Effector CD8-positive, alpha-beta T cell (primary cell): Measurements from ENCODE around the gene BMPR1A.
"Not testable (repeated sequence)": the region's sequence is repeated elsewhere in the genome, so short reads cannot be mapped to it uniquely, and the experiment has no call there.

Source experiments
- DNase-seq: peaks from one replicate; lab custom pipeline; 2025; lab: John Stamatoyannopoulos, UW

BMPR1A gene

DNA sequence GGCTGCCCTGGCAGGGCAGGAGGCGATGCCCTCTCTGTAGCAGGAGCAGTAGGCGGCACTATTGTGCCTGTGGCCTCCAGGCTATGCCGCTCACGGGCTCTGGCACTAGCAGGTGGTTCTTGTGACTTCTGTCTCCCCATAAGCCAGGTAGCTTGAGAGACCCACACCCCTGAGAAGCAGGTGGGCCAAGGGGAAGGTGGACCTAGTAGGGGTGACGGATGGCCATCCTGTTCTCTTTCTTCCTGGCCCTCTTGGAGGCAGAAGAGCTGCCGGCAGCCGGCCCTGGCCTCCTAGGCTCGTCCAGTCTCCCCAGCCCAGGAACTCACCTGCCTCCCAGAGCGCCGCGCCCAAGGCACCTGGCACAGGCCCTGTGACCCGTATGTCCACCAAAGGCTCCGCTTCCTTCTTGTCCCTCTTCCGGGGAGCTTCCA is 185.6 kb downstream of the BMPR1A start:
- DNase-seq = no peak

DNA sequence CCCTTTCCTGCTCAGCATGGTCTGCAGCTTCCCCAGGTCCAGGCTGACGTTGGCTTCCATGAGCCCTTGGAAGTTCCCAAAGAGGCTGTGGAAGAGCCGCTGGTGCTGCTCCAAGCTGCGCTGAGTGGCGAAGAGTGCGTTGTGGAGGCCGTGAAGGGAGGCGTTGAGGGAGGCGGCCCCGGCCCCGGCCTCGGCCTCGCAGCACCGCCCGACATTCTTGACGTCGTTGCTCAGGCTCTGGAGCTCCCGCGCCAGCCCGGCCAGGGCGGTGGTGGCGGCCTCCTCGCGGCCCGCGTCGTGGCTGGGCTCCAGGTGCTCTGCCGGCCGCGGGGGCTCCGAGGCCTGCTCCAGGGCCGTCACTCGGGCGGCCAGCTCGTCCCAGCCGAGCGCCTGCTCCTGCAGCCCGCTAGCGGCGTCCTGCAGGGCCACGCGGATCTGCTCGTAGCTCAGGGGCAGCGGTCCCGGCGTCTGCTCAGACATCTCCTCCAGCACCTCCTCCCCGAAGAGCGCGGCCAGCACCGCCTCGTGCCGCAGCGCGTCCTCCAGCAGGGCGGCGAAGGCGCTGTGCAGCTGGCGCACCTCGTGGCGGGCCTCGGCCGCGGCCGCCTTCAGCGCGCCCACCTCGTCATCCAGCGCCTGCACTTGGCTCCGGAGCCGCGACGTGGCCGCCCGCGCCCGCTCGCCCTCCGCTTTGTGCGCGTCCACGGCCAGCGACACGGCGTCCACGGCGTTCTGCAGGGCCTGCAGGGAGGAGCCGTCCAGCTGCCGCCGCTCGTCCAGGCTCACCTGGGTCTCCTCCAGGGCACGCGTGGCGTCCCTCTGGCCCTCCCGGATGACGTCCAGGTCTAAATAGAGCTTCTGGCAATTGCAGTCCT is 186.3 kb downstream of the BMPR1A start:
- DNase-seq = no peak

DNA sequence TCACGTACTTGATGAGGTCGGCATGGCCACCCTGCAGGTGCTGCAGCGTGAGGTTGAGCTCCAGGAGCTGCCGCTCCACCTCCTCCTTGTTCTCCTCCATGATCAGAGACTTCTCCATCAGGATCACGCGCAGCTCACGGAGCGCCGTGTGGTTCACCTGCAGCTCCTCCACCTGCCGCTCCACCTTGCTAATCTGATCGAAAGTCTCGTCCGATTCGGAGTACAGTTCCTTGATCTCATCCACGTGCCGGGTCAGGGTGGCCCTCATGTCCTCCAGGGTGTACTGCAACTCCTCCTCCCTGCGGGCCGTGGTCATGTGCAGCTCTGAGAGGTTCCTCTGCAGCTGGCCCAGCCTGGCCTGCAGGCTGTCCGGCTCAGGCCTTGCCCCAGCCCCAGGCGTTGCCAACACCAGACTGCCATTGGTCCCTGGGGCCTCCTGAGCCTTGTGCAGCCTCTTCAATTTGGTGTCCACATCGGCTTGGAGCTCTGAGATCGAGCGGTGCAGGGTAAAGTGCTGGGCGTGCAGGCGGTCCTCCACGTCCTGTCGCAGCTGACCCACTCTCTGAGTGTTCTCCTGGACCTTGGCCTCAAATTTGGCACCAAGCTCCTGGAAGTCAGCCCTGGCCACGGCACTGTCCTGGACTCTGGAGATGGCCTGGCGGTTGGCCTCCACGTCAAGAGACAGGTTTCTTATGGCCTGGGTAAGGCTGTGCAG is 187.1 kb downstream of the BMPR1A start:
- DNase-seq = no peak

DNA sequence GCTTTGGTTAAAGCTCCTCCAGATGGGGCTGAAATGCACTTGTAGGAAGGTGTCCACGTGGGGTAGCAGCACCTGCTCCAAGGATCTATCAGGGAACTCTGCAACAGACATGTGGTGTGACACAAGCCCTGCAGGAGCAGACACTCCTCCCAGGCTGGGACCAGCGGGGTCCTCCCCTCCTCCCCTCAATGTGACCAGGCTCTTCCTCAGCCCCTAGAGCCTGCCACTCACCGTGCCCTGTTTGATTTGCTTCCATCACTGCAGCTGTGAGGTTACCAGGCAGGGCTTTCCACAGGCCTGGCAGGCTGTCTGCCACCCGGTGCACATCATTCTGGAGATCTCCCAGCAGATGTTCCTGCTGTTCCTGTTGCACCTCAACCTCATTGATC is 187.6 kb downstream of the BMPR1A start:
- DNase-seq = no peak

DNA sequence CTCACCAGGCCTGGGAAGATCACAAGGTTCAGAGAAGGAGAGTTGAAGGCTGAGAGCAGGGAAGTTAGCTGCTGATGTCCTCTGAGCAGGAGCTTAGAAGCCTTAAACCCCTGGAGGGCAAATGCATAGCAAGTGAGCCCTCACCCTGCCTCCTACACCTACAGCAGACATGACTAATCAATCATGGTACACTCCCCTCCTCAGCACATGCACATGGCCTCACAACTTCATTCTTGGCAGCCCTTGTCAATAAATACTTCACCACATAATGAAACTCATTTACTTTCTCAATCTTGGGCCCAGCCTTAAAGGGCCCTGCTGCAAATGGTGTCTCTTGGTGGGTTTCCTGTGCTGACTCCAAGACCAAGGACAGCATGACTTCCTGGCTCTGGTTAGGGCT is 188.1 kb downstream of the BMPR1A start:
- DNase-seq = no peak

DNA sequence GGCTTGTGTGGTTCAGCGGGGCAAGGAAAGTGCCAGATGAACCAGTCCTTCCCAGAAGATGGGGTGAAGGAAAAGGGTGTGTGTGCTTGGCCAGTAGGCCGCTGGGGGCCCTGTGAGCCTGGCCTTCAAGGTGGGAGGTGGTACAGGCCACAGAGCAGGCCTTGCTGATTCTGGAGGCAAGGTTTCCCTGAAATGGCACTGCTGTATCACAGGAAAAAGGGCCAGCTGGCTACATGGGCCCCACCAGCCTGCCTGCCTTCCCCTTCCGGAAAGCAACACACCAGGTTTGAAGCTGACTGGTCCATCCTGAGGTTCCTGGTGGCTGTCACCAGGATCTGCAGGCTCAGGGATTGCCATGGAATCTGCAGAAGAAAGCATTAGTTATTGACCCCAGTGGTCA is 188.5 kb downstream of the BMPR1A start:
- no peak for DNase-seq

DNA sequence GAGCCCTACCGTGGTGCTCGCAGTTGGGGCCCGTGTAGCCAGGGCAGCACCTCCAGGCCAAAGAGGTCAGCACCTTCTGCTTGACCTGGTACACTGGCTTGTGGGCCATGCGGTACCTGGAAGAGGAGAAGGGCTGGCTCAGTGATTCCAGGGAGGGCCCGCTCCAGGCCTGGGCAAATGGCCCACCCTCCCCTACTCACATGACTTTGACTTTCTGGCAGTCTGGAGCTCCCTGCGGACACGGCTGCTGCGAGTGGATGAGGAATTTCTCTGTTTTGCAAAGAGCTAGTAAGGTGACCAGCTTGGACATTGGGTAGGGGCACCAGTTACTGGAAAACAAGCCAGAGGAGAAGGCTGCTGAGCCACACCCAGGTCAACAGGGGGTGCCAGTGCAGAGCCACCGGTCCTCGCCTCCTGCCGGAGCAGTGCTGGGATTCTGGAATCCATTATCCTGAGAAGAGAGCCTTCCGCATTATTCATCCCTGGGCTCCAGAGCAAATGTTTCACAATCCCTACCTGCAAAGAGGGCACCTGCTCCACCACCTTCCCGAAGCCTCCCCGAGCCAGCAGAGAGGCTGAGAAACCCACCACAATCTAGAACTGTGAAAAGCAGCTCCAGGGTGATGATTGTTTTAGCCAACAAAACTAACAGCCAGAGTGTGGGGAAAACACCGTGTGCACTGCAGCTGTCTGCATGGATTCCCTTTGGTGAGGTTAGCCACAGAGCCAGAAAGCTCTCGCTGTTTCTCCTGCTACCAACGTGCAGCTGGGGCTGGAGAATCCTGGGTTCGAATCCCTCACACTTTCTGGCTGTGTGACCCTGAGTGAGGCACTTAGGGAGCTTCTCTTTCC is 189.2 kb downstream of the BMPR1A start:
- no peak for DNase-seq

DNA sequence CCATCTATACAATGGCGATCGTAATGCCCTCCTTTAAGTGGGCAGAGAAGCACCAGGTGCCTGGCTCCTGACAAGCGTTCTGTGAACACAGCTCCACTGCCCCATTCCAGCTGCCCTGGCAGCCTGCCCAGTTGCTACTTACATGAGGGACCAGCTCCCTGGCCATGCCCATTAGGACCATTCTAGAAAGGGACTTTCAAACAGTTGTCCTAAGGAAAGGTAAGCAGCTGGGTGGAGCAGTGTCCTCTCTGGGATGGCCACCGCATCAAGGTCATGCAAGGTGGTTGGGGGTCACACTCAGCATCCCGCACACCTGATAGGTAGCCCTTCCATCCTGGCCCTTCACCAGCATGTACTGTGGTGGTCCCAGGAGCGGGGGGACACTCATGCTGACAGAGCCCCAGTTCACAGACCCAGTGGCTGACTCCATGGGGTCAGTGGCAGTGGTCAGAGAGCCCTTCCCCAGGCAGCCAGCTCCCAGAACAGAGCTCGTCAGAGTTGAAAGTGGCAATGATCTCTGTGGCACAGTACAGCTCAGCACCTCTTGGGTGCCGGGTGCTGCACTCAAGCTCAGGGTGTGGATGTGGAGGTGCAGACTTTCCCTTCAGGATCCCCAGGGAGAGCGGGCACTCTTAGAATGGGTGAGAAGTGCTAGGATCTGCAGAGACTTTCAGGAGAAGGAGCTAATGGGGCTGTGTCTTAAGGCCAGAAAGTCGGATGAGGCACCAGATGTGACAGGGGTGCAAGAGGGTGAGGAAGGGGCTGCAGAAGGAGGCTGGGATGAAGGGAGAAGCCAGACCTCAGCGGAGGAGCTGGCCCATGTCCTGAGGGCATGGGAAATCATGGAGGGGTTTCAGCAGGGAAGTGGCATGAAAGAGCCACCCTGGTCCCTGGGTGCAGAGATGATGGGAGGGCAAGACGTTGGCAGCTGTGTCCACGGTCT is 190.1 kb downstream of the BMPR1A start:
- DNase-seq = no peak

DNA sequence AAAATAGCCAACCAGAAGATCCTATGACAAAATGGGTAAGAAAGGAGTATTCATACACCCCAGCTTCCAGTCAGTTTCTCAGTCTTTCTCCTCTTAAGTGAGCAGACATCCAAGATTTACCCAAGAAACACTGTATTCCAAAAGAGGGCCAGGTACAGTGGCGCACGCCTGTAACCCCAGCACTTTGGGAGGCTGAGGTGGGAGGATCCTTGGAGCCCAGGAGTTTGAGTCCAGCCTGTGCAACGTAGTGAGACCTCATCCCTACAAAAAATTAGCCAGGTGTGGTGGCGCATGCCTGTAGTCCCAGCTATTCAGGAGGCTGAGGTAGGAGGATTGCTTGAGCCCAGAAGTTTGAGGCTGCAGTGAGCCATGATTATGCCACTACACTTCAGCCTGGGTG is 191.4 kb downstream of the BMPR1A start:
- DNase-seq = not testable (repeated sequence)

DNA sequence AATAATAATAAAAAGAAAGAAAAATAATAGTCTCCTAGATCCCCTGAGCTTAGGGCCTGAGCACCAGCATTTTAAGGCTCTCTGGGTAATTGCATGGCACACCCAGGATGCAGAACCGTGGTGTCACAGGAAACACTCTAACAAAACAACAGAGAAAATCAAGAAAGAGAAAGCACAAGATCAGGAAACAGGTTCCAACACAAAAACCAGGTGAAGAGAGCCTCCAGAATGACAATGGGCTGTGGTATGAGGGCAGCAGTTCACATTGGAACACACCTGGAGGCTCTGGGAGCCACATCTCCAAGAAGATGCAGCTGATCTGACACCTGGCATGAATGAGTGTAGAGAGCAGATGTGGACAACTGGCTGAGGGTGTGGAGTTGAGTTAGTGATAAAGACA is 193.9 kb downstream of the BMPR1A start:
- DNase-seq = no peak

DNA sequence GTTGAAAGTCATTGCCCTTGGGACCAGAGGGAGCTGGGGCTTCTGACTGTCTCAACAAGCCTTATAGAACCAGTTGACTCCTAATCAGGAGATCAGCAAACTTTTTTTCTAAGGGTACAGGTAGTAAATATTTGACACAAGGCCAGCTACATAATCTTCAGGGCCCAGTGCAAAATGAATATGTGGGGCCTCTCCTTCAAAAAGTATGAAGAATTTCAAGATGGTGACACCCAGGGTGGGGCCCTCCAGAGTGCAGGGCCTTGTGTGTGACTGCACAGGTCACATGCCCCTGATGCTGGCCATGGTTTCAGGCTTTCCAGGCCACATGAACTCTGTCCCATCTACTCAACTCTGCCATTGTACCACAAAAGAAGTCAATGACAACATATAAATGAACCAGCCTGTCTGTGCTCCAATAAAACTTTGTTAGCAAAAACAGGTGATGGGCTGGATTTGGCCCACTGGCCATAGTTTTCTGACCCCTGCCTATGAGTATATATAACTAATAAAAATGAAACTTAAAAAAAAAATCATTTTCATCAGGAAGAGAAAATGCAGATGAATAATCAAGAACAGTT is 194.9 kb downstream of the BMPR1A start:
- DNase-seq = no peak

DNA sequence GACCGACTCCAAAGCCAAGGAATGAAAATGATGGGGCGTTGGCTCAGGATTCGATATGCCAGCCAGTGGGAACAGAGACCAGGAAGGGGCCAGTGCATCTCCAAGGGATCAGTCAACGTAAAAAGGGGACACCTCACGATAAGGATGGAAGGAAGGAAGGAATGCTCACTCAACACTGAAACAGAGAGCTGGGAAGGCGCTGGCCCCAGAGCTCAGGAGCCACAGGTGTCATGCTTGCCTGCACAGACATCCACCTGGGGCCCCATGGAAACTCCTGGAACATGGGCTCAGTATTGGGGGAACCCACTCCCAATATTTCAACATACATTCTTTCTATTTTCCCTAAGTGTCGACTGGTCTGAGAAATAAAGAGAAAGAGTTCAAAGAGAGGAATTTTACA is 195.7 kb downstream of the BMPR1A start:
- no peak for DNase-seq

DNA sequence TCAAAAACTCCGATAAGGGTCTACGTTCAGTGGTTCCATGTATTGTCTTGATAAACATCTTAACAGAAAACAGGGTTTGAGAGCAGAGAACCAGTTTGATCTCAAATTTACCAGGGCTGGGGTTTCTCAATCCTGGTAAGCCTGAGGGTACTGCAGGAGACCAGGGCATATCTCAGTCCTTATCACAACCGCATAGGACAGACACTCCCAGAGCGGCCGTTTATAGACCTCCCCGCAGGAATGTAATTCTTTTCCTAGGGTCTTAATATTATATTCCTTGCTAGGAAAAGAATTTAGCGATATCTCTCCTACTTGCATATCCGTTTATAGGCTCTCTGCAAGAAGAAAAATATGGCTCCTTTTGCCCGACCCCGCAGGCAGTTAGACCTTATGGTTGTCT is 196.3 kb downstream of the BMPR1A start:
- DNase-seq = not testable (repeated sequence)

DNA sequence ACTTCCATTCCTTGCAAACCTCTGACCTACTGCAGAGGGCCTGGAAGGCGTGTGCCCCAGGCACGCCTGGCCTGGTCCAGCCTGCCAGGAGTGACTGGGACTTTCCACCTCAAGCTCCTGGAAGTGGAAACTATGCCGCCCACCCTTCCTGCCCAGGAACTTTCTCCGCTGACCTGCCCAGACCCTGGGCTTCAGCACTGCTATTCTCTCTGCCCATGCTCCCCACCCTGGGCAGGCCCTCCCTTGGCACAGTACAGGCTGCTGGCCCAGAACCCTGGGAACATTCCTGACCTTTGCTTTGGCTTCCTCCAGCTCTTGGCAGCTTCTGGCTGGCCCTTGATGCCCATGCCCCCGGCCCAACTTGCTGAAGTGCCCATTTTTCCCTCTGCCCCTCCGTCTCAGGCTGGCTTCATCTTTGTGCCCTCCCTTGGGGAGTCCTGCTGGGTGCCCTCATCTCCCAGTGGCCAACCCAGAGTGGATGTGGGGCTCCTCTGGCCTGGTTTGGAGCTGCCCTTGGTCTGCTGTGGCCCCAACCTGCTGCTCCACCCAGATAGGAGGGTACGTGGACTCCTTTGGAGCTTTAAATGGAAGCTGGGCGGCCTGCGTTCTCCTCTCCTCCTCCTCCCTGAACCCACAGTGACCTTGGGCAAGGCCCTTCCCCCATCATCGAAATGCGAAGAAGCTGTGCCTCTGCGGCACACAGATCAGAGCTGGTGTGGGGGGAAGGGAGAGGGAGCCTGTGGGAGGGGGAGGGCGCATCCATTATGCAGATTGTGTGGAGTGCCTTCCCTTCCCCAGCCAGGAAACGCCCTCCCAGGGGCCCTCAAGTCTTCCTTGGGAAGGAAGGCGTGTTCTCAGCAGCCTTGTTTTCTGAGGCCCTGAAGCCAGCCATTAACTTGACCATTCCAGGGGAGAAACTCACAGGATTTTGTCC is 197.6 kb downstream of the BMPR1A start:
- no peak for DNase-seq

DNA sequence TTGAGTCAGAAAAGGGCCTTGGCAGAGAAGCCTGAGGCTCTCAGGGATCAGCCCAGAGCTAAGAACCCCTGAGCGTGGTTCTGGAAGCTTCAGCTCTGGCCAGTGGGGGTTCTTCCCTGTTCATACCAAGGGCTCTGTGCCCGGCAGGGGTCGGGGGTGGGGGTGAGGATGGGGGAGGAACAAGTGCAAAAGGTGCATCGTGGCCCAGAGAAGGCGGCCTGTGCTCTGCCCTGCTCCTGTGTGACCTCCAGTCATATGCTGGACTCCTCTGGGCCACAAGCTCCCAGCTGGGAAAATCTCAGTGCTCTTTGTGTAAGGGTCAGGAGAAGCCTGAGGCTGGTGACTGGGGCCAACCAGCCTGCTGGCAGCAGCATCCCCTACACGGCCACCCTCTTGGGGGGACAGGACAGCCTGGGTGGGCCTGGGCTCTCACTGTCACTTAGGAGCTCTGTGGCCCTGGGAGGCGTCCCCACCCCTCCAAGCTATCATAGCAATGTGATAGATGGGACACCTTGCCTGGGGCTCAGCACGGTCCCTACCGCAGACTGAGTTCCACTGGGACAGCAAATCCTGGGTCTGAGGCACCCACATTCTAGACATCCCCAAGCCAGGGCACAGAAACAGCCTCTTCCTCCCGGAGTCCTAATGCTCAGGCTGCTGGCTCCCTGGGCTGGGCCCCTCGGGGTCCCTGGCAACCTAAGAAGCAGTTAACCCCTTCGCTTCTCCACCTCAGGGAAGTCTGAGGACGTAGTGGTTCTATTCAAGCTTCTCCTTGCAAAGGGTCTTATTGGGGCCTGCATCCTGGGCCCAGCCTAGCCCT is 198.5 kb downstream of the BMPR1A start:
- DNase-seq = no peak

DNA sequence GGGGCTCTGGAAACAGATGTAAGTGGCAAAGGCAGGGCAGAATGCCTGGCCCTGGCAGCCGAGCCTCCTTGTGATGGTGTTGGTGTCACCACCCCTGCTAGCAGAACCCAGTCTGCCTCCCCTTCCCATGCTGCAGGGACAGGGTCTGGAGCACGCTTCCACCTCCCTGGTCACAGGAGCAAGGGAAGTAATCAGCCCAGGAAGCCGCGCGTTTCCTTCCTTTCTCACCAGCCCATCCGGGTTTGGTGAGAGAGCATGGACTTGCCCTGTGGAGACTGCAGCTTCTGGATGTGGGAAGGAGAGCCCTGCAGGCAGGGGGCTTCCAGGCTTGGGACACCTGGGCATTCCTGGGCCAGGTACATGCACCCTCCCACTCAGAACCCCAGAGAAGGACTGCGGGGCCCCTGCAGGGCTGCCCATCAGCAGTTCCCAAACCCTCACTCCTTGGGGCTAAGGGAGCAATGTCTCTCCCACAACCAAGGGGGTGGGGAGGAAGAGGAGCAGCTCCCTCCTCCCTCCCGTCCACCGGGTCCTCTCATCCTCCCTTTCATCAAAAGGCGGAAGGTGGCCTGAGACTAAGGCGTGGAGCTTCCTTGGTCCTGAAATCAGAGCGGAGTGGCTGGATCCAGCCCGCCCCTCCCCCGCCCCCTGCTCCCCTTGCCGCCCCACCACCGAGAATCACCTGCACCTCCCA is 199.2 kb downstream of the BMPR1A start:
- DNase-seq = no peak

DNA sequence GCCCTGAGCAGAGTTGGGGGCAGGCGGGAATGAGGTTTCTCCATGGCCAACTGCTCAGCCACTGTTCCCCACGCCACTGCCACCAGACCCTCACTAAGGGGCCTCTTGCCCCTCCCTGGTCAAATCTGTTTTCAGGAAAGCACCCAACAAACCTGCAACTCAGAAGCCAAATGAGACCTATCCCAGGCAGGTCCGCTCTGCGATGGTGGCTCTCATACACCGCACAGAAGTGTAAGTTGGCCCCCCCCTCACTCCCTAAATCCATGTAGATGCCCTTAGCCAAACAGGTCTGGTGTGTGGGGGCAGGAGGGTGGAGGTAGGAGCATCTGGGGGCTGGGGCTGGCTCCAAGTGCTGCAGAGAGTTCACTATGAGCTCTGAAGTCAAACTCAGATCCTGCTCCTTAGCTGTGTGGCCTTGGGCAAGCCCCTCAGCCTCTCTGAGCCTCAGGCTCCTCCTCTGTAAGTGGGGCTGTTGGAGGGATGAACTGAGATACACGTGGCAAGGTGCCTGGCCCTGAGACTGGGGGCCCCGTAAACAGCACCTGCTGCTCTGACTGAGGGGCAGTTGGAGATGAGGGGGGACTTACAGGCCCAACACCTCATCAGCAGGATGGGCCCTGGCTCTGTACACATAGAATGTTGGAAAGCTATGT is 199.9 kb downstream of the BMPR1A start:
- no peak for DNase-seq
